Eye (tissue), 1 donor: Measurements from ENCODE around the gene SLC25A48.

Experiments used
- DNase-seq: peaks from one replicate; pipeline ENCODE4 v3.0.0-alpha.2; 2015

Gene SLC25A48

DNA sequence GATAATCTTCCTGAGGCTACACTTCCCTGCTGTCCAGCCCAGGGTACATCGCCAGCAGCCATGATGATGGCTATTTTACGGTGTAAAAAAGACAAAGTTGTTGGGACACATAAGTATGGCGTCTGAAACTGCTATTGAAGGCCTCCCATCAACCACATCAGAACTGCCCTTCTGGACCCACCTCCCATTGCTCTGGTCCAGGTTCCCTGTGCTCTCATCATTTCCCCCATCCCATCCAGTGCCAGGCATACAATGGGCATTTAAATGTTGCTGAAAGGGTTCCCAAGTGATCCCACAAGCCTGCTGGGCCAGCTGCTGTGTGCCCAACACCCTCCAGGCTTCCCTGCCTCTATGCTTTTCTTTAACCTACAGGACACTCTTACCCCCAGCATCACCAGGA is 50.6 kb downstream of the SLC25A48 start:
- DNase-seq = no peak

DNA sequence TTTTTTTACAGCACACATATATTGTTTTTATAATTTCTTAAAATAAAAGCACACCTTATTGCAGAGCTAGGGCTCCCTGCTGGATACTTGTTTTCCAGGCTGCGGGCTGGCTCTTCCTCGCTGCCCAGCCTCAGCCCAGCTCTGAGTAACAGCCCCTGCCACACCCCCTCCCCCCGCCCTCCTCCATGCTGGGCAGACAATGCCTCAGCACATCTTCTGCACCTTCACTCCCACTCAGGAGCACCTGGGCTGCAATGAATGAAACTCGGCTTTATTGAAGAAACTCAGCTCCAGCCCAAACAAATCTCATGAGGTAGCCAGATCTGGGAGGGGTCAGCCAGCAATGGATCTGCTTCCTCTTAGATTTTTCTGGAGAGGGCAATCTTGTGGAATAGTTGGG is 51.7 kb downstream of the SLC25A48 start:
- no peak for DNase-seq

DNA sequence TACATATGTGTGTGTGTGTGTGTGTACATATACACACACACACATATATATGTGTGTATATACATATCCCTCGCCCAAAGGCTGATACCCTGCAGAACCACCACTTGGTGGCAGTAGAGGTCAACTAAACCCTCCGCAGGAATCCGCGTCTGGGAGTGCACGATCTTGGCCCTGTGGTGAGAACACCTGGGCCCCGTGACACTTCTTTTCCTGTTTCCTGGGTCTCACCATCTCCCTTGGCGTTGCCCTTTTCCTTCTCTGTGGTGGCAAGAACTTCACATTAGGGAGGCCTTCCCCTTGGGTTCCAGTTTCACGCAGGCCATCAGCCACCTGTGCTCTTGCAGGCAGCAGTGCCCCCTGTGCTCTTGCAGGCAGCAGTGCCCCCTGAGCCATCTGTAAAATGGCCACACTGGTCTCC is 53.0 kb downstream of the SLC25A48 start:
- peak; percentile 91 for DNase-seq

DNA sequence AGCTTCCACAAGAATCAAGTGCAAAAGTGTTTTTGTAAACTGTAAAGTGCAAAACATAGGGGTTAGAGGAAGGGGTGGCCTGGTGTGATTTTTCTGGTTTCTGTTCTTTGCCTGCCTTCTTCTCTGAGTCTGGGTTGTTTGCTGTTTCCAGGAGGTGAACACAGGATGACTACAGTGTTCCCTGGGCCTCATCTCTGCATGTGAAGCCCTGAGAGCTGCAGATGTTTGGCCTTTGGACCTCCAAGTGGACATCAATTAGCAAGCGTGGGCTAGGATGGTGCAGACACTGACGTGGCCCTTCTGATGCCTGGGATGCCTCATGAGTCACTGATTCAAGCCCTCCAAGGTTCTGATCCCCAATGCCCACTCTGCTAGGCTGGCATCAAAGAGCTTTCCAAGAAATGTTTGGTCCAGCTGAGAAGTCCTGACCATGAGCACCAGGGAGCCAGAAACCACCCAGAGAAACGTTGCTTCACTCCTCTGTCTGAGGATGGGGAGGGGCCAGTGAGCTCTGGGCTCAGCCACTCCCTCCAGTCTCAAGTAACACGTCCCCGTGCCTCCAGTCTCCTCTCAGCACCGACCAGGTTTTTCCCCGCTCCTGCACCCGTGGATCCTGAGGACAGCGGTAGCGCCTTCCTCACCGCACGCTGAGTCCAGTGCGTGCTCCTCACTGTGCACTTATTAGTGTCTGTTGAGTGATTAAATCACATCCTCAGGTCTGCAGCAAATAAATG is 53.6 kb downstream of the SLC25A48 start:
- DNase-seq = peak; percentile 18

DNA sequence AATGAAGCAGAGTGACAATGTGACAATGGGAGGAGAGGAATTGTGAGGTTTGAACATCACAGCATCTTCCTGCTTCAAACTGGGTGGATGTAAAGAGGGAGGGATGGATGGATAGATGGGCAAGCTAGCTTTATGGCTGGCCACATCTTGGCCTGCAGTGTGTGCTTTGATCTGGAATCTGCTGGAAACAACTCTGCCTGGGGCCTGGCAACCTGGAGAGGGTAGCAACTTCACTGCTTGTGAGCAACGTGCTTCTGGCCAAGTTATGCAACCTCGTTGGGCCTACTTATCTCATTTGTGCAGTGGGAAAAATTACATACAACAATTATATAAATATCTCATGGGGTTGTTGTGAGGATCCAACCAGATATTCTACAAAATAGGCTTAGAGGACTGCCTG is 55.8 kb downstream of the SLC25A48 start:
- no peak for DNase-seq

DNA sequence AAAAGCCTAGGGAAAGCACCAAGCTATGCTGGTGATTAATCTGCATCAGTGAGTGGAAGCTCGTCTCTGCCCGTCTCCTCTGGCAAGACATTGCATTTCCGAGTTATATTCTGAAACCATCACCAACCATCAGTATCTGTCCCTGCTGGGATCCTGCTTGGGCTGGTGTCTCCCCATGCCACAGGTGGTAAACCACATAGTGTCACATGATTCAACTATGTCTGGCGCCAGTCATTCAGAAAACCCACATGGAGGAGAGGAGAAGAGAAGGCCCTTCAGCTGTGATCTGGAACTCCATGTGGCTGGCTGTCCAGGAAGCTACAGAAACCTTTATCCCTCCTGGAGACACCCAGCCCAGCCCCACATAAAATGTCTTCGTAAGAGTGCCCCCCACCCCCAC is 56.4 kb downstream of the SLC25A48 start:
- no peak for DNase-seq

DNA sequence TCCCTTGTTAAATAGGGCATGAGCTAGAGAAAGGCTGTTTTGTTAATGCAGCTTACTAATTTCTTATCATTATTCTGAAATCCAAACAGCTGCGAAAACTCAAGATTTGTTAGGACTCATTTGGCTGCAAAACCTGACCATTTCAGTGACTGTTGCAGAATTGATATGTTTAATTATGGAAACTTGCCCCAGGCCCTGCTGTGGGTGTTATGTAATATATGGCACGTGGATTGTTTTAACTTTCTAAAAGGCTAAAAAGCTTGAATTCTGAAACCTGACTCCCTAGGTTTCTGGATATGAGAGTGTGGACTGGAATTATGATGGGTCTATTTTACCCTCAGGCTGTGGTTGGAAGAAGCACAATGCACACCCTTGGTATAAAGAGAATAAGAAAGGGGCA is 56.8 kb downstream of the SLC25A48 start:
- peak; percentile 35 for DNase-seq

DNA sequence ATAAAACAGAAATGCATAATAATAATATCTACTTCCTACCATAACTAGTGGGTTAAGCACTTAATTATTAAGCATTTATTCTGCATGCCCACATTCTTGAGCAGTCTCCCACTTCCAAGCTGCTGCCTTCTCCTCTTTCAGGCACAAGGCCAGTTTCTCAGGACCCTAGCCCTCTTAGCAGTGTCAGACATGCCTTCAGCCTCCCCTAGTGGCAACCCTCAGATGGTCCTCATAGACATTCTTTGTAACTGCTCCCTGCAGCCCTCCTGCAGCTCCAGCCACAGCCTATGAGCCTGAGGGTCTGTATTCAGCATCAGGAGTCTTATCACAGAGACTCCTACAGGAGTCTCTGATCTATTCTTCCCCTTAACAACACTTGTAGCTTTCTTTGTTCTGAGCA is 57.3 kb downstream of the SLC25A48 start:
- peak; percentile 73 for DNase-seq

DNA sequence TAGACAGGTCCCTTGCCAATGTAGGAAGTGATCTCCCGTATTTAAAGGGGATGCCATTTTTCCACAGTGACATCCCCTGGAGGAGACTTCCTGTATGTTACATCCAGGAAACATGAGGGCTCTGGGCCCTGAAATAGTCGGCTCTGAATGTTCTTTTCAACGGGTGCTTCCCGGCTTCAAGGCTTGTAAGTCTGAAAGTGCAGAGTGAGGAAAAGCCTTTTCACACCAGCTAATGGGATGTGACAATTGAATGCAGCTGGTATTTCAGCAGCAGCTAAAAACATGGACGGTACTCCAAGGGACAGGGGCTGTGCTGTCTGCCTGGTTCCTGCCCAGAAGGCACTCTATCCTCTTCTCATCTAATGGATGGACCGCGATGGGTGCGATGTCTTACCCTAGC is 59.8 kb downstream of the SLC25A48 start:
- DNase-seq = peak; percentile 83

DNA sequence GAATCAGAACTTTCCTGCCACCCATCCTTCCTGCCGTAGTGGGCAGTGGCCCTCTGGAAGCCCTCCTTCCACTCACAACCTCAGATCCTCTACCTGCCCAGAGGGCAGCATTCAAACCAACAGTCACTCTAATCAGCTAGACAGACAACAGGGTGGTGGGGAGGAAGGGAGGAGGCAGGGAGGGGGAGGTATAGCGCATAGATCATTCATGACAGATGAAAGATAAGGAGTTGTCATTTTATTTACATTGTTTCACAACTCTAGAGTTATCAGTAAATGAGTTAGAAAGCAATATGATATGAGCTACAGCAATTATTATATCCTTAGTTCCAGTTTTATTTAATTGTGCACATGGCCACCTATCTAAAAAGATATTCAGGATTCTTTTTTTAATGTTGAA is 60.3 kb downstream of the SLC25A48 start:
- no peak for DNase-seq

DNA sequence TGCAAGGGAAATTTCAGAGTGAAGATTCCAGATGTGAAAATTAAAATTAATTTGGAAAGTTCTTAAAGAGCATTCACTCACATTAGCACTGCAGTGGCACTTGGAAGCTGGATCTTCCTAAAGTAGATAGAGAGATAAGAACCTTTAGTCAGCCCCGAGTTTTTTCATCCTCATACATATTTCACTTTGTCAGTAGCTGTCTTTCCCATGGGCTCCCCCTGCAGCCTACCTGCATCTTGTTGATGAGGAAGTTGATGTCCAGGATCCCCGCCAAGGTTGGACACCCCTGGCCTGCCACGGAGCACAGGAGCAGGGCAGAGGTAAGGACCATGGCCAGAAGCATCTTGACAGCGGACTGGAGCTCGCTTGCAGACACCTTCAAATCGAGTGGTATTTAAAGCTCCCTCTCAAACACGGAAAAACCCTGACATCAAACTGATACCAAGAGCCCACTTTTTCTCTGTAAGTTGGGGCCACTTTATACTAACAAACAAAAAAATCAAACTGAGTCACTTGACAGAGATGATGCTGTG is 61.1 kb downstream of the SLC25A48 start, which contains the start of gene IL9:
Gene IL9, minus strand, starts transcription at position 368 of the 533 bp plus-strand sequence. Its CDS starts 25 bp downstream, at position 343.
- DNase-seq = no peak

DNA sequence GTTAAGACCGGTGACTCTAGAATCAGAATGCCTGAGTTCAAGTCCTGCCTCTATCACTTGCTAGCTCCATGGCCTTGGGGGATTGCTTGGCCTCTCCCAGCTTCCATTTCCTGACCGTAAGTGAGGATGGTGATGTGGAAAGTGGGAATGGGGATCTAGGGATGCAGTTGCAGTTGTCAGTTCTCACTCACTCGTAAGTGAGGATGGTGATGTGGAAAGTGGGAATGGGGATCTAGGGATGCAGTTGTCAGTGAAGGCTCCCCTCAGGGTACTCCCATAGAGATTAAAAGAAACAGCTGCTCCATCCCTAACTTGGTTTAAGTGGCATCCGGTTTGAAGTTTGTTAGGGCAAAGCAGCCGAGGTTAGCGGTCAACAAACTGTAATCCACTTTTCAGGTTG is 64.2 kb downstream of the SLC25A48 start:
- no peak for DNase-seq

DNA sequence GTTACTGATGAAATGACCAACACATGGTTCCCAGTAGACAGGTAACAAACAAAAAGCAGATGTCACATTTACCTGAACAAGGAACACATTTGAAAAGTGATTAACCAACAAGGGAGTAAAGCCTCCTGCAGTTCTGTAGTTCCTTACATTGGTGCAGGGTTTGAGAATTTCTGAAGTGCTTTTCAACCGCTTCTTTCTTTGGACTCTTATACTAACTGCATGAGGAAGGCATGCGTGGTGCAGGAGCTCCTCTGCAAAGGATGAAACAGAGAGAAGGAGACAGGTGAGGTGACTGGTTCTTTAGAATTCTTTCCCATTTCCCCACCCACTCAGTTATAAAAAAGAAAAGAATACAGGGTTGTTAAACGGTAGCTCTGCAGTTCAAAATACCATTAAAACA is 65.8 kb downstream of the SLC25A48 start:
- no peak for DNase-seq

DNA sequence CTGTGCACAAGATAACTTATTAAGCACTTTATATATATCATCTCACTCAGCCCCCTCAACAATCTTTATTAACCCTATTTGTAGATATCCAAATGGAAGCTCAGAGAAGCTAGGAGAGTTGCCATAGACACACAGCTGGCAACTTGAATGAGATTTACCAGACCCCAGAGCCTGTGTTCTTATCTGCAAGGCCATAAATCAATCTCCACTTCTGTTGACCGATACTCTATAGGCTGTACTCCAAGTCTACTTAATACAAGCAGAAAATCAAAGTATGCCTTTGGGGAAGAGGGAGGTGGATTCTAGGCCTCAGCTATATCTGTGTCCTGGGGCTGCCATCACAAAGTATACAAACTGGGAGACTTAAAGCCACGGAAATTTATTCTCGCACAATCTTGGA is 67.2 kb downstream of the SLC25A48 start:
- DNase-seq = no peak

DNA sequence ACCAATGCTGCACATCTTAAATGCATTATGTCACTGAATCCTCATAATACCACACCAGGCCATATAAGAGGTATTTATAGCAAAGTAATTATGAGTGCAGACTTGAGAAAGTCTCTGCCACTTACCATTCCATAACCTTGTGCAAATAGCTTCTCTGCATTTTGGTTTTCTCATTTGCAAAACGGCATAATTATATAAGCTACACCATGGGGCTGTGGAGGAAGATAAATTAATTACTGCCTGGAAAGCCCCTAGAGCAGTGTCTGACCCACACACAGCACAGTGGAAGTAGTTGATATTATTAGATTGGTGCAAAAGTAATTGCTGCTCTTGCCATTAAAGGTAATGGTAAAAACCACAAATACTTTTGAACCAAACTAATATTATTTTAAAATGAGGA is 70.7 kb downstream of the SLC25A48 start:
- DNase-seq = no peak

DNA sequence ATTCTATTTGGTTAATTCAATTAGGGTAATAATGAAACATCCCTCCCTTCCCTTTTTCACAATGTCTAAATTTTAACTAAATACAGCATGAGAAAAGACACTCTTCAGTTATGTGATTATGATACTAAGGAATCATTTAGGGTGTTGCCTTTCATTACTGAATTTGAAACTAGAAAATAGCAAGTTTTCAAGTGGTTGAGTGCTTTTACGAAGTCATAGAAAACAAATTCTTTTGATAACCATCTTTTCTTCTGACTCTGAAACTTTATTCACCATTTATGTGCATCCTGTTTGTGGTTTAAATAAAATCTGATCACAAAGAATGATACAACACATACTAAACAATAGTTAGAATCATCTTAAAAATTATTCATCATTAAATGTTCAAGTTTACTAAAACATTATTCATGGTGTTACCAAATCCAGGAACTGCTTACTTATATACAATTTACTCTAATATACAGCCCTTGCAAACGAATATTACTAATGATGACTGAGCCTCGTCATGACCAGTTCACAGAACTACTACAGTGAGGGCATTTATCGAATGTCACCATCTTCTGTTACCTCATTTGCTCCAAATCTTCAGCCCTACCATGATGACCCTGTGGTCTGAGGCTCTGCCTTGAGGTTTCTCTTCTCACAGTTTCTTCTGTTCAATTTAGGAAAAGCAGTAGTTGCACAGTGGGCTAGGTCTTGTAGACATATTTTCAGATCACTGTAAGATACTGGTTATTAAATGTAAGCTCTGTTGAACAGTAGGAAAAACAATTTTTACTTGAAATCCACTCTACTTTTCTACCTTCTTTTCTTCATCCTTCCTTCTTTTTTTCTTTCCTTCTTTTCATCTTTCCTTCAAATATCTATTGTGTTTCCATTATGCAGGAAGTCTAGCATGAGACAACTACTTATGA is 79.5 kb downstream of the SLC25A48 start:
- DNase-seq = no peak

DNA sequence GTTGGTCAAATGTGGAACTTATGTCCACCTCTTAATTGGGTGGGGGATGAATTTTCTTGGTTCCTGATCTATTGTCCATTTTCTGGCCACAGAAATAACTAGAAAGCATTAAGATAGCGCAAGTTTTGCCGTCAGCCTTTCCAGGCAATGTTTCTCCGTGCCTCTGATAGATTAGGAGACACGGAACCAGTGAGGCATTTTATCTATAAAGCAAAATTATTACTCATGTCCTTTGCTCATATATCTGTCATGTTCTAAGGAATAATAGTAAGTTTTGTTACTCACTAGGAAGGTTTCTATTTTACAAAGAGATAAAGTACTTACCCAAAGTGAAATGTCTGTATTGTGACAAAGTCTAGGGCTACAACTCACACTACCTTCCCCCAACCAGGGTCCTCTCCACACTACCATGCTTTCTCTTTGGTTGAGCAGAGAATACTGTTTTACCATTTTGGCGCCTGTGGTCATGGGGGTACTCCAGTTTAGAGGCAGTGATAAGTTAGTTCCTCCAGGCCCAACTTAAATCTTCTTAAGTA is 81.1 kb downstream of the SLC25A48 start:
- no peak for DNase-seq

DNA sequence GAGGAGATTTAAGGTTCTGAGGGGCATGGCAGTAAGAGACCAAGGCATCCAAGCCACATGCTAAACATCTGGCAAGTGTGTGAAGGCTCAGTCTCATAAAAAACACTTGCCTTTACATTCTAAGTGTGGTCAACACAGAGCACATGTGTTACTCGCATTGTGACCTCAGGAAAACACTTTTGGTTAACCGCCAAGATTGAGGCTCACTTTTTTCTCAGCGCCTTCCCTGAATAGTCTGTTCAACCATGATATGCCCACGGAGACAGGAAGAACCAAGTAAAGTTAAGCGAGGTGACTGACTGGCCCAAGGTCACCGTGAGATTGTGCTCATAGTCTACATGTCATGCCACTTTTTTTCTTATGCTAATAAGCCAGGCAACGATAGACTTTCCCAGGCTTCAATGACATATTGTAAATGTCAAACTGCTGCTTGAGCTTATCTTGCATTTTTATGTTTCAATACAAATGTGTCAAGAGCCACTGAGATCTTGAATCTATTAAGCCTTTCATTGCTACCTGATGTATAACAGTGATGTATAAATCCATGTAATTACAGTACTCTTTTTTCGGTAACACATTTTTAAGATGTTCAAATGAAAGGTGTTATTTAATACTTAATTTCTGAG is 82.3 kb downstream of the SLC25A48 start:
- DNase-seq = no peak

DNA sequence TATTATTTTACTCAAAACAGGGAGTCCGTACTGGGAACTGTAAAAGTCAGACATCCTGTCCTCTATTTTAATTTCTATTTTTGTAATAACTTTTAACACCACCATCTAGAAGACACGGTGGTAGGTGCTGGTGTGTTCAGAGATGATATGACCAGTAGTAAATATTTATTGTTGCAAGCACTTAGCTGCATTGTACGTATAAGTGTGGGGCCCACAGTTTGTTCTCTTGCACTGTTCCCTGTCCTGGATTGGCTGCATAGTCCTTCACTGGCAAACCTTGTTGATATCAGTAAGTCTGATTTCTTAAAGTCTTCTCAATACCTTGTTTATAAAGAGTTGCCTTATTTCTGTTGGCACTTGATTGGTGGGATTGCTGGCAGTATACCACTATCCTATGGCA is 85.7 kb downstream of the SLC25A48 start:
- DNase-seq = no peak

DNA sequence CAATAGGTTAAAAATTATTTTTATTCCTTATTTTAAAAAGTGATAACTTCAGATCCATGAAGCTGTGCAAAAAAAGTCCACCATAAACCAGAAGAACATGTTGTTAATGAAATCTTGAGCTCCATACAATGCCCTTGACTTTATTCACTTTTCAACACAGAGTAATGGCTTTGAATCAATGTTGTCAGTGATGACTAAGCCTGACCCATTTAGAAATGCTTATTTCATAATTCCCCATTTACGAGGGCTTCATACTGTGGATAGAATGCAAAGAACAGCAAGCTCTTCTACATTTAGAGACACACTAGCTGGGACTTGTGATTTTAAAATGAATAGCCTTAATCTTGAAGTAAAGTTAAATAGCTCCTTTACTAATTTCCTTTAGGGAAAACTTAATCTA is 86.9 kb downstream of the SLC25A48 start:
- DNase-seq = no peak

DNA sequence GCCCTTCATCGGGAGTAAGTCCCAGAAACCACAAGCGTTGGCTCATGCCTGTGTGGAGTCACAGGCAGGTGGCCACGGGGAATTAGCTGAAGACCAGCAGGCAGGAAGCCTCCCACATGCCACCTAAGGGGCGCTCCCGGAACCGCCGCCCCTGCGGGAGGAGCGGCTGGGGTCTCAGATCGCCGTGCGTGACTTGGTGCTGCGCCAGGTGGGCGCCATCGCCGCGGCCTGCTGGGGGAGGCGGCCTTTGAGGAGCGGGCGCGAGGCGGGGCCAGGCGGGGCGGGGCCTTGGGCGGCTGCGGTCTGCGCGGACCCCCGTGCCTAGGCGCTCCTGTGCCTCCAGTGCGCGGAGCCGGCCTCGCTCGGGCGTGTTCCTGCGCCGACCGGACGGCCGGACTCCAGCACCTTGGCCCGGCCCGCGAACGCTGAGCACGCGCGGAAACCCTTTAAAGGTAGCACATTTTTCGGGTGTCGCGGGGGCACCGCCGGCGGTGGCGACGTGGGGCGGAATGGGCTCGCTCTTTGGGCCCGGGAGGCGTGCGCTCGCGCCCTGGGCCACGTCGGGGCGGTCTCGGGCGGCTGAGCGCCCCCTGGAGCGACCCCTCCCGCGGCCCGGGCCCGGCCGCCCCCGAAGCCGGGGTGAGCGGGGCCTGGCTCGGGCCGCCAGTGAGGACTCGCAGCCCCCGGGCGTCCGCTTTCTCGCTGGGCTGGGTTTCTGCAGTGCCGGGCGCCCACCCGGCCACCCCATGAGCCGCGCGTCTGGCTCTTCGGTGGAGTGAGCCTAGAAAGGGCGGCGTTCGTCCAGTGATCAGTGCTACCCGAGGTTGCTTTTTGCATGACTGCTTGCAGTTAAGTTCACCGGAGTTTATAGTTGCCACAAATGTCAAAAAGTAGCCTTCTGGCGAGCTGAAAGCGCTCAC is 95.8 kb downstream of the SLC25A48 start:
- peak; percentile 58 for DNase-seq

DNA sequence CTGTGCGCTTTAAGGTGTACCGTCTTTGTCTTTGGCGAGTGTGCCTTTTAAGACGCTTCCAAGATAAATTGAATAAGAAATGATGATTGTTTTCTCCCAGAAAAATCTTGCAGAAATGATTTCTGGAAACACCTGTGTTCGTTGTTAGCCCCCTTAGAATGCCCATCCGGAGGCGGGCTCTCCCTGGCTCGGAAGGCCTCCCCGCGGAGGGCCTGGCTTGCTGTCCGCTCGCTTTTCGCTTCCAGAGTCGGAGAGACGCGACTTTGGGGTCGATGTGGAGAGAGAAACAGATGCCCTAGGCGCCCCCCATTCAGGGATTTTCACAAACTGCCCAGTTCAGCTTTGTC is 96.5 kb downstream of the SLC25A48 start:
- DNase-seq = peak; percentile 37
